GM12875 (cell line): ENCODE data around the gene PPARD.
"Not testable (repeated sequence)": the region's sequence is repeated elsewhere in the genome, so short reads cannot be mapped to it uniquely, and the experiment has no call there.

Source experiments
- H3K4me3 ChIP-seq: one replicate; pipeline ENCODE4 v1.5.1; 2011; ENCODE audit warnings: low read depth, low read length, control low read depth
- CTCF ChIP-seq: IDR thresholded peaks from 2 replicates; pipeline ENCODE4 v1.5.1; 2011; ENCODE audit warnings: low read depth, mild to moderate bottlenecking, control low read depth, inconsistent platforms, low read length, moderate library complexity, borderline replicate concordance; ENCODE audit not compliant: insufficient read depth

The PPARD gene

GRCh38 chr6:35436071-35436857, 93.9 kb downstream of the PPARD start:
- no peak overlapping the region for H3K4me3 ChIP-seq
- TF ChIP-seq CTCF = no peak

GRCh38 chr6:35438378-35439065, 96.2 kb downstream of the PPARD start:
- H3K4me3 ChIP-seq = not testable (repeated sequence)

GRCh38 chr6:35439308-35439707, 97.0 kb downstream of the PPARD start:
- no peak overlapping the region for H3K4me3 ChIP-seq
- no peak for TF ChIP-seq CTCF

GRCh38 chr6:35441205-35441604, 98.8 kb downstream of the PPARD start:
- no peak overlapping the region for H3K4me3 ChIP-seq
- no peak for TF ChIP-seq CTCF

GRCh38 chr6:35441642-35442041, 99.3 kb downstream of the PPARD start:
- H3K4me3 ChIP-seq = no peak overlapping the region
- no peak for TF ChIP-seq CTCF

GRCh38 chr6:35442693-35443092, 100.3 kb downstream of the PPARD start:
- TF ChIP-seq CTCF = no peak
- H3K4me3 ChIP-seq = no peak overlapping the region

- no peak for TF ChIP-seq CTCF
Observed at GRCh38 chr6:35443341-35444030, 101.1 kb downstream of the PPARD start.

More at GRCh38 chr6:35443341-35444030, 101.1 kb downstream of the PPARD start:
- no peak overlapping the region for H3K4me3 ChIP-seq
